Esophagus muscularis mucosa (tissue), 4 donors: ENCODE data around the gene KIAA1210.

ENCODE experiments used
- EP300 ChIP-seq: sonication (generic); formaldehyde crosslinking; IDR thresholded peaks from one replicate; pipeline ENCODE4 v1.6.1; 2017; ENCODE audit warnings: antibody characterized with exemption
- POLR2A ChIP-seq: fragments of 450-650 bp; IDR thresholded peaks from one replicate; pipeline ENCODE4 v1.6.1; 2017; ENCODE audit warnings: antibody characterized with exemption, moderate library complexity, mild to moderate bottlenecking, low read depth
- POLR2AphosphoS5 ChIP-seq, 2 donors: sonication (generic); formaldehyde crosslinking; IDR thresholded peaks; one replicate each; pipeline ENCODE4 v1.6.1; 2017; ENCODE audit warnings: antibody characterized with exemption in 2 of 2
- TF ChIP-seq, protein P1 (sequence below), 3 experiments: fragments of 200-600 bp in 2 of 3; fragments of 450-650 bp in 1 of 3; sonication (generic) in 2 of 3; IDR thresholded peaks; one replicate each; pipeline ENCODE4 v1.5.1; 2017 to 2019; ENCODE audit warnings: antibody characterized with exemption in 3 of 3, mild to moderate bottlenecking in 2 of 3, moderate library complexity in 1 of 3

DNA sequence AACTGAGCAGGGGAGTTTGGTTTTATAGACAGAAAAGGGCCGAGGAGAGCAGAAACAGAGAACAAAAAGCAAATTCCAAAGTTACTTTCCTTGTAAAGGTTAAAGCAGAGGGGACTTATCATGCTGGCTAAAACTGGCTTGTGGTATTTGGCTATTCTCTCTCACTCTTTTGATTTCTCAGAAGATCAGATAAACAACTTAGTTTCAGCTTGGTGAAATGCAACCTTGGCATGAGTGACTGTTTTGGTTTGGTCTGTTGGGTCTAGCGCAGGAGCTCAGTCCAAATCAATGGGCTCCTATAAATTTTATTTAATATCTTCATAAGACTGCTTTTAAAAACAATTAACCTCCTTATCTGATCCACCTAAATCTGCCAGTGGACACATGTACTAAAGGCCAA is 47.3 kb upstream of the KIAA1210 start:
- TF ChIP-seq, protein P1, sequence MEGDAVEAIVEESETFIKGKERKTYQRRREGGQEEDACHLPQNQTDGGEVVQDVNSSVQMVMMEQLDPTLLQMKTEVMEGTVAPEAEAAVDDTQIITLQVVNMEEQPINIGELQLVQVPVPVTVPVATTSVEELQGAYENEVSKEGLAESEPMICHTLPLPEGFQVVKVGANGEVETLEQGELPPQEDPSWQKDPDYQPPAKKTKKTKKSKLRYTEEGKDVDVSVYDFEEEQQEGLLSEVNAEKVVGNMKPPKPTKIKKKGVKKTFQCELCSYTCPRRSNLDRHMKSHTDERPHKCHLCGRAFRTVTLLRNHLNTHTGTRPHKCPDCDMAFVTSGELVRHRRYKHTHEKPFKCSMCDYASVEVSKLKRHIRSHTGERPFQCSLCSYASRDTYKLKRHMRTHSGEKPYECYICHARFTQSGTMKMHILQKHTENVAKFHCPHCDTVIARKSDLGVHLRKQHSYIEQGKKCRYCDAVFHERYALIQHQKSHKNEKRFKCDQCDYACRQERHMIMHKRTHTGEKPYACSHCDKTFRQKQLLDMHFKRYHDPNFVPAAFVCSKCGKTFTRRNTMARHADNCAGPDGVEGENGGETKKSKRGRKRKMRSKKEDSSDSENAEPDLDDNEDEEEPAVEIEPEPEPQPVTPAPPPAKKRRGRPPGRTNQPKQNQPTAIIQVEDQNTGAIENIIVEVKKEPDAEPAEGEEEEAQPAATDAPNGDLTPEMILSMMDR (IDR thresholded peaks at IDR 0.05), result no peak
- no peak for TF ChIP-seq POLR2A
- TF ChIP-seq EP300, result no peak
- no peak for TF ChIP-seq POLR2AphosphoS5 (IDR thresholded peaks at IDR 0.05)
